Sigmoid colon (tissue), 7 donors: ENCODE results near the gene ITPR2. TPM values are rescaled to one million over a fixed set of nuclear protein-coding genes. Genes with fewer than 3 reads are reported as not detected.

ENCODE experiments used
- DNase-seq: peaks from one replicate; pipeline ENCODE4 v3.0.0-alpha.2; 2019
- H3K27ac ChIP-seq, 4 donors: fragments of 200-600 bp; sonication (generic); one replicate each; pipeline ENCODE4 v1.5.1; 2016 to 2019; ENCODE audit warnings: mild to moderate bottlenecking in 1 of 4
- H3K27me3 ChIP-seq, 3 donors: fragments of 200-600 bp; sonication (generic); one replicate each; pipeline ENCODE4 v1.5.1; 2019; ENCODE audit warnings: mild to moderate bottlenecking in 1 of 3
- H3K36me3 ChIP-seq, 4 donors: fragments of 200-600 bp; sonication (generic); one replicate each; pipeline ENCODE4 v1.5.1; 2016 to 2019
- H3K4me1 ChIP-seq, 4 donors: fragments of 200-600 bp; sonication (generic); one replicate each; pipeline ENCODE4 v1.5.1; 2017 to 2019
- H3K4me3 ChIP-seq, 4 donors: fragments of 200-600 bp; sonication (generic); one replicate each; pipeline ENCODE4 v1.5.1; 2017 to 2019; ENCODE audit warnings: mild to moderate bottlenecking in 2 of 4, moderate library complexity in 1 of 4
- H3K9me3 ChIP-seq, 4 donors: fragments of 200-600 bp in 3 of 4; sonication (generic) in 3 of 4; one replicate each; pipeline versions ENCODE4 v1.5.1 to v1.6.1; 2013 to 2019
- EP300 ChIP-seq, 4 donors: sonication (generic); formaldehyde crosslinking; IDR thresholded peaks; one replicate each; pipeline ENCODE4 v1.6.1; 2017; ENCODE audit warnings: antibody characterized with exemption in 4 of 4
- POLR2A ChIP-seq, 2 donors: fragments of 450-650 bp; IDR thresholded peaks; one replicate each; pipeline ENCODE4 v1.6.1; 2016; ENCODE audit warnings: antibody characterized with exemption in 2 of 2, mild to moderate bottlenecking in 2 of 2, moderate library complexity in 2 of 2
- POLR2AphosphoS5 ChIP-seq, 4 donors: sonication (generic); formaldehyde crosslinking; IDR thresholded peaks; one replicate each; pipeline ENCODE4 v1.6.1; 2017; ENCODE audit warnings: antibody characterized with exemption in 4 of 4
- WGBS, 2 donors: extraction: QIAGEN DNeasy Blood & Tissue Kit; methylation state at CpG; one replicate each; pipeline ENCODE4 v1.1.7; 2013; 5-methylcytosine and 5-hydroxymethylcytosine counted together
- intact Hi-C: fragments of 100-400 bp; cut with DNase I; formaldehyde crosslinking; loops from one replicate; pipeline ENCODE4 v1.15.1; 2023
- polyA plus RNA-seq, 3 donors: library from polyadenylated mRNA; stranded (reverse); fragments of 200-250 nt; gene quantifications; one replicate each; pipeline ENCODE4 v1.2.3, GENCODE V29; 2013
- total RNA-seq, 4 donors: library from RNA; depleted of rRNA; stranded (reverse); fragments of >200 nt; gene quantifications; one replicate each; pipeline ENCODE4 v1.1.0, GENCODE V29; 2016
- TF ChIP-seq, protein P1 (sequence below), 4 experiments: fragments of 450-650 bp in 3 of 4; fragments of 200-600 bp in 1 of 4; IDR thresholded peaks; one replicate each; pipeline ENCODE4 v1.5.1; 2016 to 2019; ENCODE audit warnings: antibody characterized with exemption in 4 of 4, mild to moderate bottlenecking in 3 of 4, moderate library complexity in 2 of 4
- donor health status: healthy with polysubstance abuse.
- donor health status: Bipolar disorder and iron deficiency.
- donor health status: healthy.

Gene ITPR2
- total and polyA plus RNA-seq, 7 donors = 1.4 to 78.1 (median 58.9) TPM

DNA sequence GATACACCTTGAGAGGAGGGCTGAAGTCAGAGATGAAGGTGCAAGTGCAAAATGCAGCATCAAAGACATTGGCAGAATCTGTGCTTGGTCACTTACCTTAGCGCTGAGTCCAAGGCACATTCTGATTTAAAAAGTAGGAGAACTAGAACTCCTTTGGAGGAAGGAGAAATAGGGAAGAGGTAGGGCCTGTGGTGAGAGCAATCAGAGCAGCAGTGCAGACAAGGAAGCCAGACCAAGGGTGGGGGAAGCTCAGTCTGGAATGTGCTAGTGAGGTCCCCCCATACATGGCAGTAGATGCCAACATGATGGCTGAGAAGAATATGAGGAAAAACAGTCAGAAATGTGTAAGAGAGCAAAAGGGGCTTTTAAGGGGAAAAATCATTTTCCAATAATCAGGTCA lies 431.1 kb downstream of the ITPR2 start:
- H3K4me3 ChIP-seq = no peak overlapping the region
- H3K27ac ChIP-seq = no peak overlapping the region
- H3K4me1 ChIP-seq = no peaks in the 10 kb centered on the region
- H3K36me3 ChIP-seq = peaks cover 0 to 38% (median 0%) of the 10 kb centered on the region in 4 donors
- no peak for DNase-seq
- 89 to 94% methylated on average over 1 of the region's 1 CpG for WGBS, 2 donors
- no peaks in the 10 kb centered on the region for H3K27me3 ChIP-seq
- intact Hi-C loops = no loop called here
- TF ChIP-seq POLR2A (IDR thresholded peaks at IDR 0.05) (no peak), EP300 (IDR thresholded peaks at IDR 0.05) (no peak)
- TF ChIP-seq, protein P1, sequence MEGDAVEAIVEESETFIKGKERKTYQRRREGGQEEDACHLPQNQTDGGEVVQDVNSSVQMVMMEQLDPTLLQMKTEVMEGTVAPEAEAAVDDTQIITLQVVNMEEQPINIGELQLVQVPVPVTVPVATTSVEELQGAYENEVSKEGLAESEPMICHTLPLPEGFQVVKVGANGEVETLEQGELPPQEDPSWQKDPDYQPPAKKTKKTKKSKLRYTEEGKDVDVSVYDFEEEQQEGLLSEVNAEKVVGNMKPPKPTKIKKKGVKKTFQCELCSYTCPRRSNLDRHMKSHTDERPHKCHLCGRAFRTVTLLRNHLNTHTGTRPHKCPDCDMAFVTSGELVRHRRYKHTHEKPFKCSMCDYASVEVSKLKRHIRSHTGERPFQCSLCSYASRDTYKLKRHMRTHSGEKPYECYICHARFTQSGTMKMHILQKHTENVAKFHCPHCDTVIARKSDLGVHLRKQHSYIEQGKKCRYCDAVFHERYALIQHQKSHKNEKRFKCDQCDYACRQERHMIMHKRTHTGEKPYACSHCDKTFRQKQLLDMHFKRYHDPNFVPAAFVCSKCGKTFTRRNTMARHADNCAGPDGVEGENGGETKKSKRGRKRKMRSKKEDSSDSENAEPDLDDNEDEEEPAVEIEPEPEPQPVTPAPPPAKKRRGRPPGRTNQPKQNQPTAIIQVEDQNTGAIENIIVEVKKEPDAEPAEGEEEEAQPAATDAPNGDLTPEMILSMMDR (IDR thresholded peaks at IDR 0.05) = no peak
- H3K9me3 ChIP-seq = no peaks in the 10 kb centered on the region

DNA sequence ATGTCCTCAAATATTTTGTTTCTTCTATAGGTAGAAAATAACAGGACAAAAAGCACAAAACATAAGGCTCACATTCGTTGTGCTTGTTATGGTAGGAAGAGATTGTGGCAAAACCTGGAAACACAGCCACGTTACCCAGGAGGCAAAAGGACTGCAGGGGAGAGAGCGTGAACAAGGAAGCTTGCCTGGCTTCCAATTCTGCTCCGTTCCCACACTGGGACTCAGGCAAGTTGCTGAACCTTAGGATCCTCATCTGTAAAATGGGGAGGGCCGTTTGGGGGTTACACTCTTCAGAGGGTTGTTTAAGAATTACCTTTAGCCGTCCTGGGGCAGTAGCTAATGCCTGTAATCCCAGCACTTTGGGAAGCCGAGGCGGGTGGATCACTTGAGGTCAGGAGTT lies 432.4 kb downstream of the ITPR2 start:
- TF ChIP-seq, protein P1 (IDR thresholded peaks at IDR 0.05) = no peak
- TF ChIP-seq POLR2A (IDR thresholded peaks at IDR 0.05) = no peak
- no peak for TF ChIP-seq EP300 (IDR thresholded peaks at IDR 0.05)
- TF ChIP-seq POLR2AphosphoS5 (IDR thresholded peaks at IDR 0.05) = no peak
- no peak for DNase-seq
- Histone ChIP-seq H3K4me3 (no peak overlapping the region), H3K27ac (no peak overlapping the region), H3K4me1 (no peaks in the 10 kb centered on the region), H3K9me3 (no peaks in the 10 kb centered on the region), H3K27me3 (no peaks in the 10 kb centered on the region), H3K36me3 (peaks cover 0 to 50% (median 0%) of the 10 kb centered on the region in 4 donors)
- intact Hi-C loops = no loop called here
- WGBS, 2 donors = 93 to 95% methylated on average over 8 of the region's 8 CpGs

DNA sequence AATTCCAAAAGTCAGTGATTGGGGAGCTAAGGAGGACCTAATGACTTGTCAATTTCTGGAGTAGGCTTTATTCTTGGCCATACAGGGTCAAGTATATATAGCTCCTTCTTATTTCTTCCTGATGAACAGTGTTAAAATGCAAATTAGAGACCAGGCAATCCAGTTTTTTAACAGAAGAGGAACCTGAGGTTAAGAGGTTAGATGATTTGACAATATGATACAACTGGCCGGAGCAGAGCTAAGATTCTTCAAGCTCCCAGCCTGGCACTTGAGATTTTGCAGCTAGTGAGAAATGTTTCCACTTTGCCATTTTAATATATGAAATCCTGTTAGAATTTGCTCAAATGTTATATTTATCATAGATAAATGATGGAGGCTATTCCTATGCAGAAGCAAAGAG lies 433.6 kb downstream of the ITPR2 start:
- TF ChIP-seq EP300 (IDR thresholded peaks at IDR 0.05) (no peak), POLR2AphosphoS5 (IDR thresholded peaks at IDR 0.05) (no peak), POLR2A (IDR thresholded peaks at IDR 0.05) (no peak)
- TF ChIP-seq, protein P1 (IDR thresholded peaks at IDR 0.05) = no peak
- Histone ChIP-seq H3K27me3 (no peaks in the 10 kb centered on the region), H3K9me3 (no peaks in the 10 kb centered on the region), H3K27ac (no peak overlapping the region), H3K4me3 (no peak overlapping the region), H3K4me1 (no peaks in the 10 kb centered on the region), H3K36me3 (peaks cover 0 to 62% (median 0%) of the 10 kb centered on the region in 4 donors)
- intact Hi-C loops = no loop called here
- no peak for DNase-seq
- WGBS, 2 donors = 77 to 94% methylated on average over 1 of the region's 1 CpG

DNA sequence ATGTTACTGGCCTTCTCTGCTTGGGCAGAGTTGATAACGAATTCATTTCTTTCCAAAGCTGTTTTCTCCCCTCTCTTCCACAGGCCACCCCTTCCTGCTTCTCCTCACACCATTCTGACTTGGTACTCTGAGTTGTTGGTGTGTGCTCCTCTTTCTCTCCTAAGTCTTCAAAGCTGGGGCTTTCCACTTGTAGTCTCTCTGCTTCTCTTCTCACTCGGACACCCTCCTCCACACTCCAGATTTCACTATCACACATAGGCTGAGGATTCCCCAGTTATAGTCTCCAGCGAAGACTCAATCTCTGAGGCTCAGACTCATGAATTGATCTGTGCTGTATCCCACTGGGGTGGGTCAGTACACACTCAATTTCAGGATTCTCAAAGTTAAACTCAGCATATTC lies 436.6 kb downstream of the ITPR2 start:
- Histone ChIP-seq H3K36me3 (peaks cover 0 to 54% (median 1%) of the 10 kb centered on the region in 4 donors), H3K4me1 (no peaks in the 10 kb centered on the region), H3K27ac (no peak overlapping the region), H3K4me3 (no peak overlapping the region), H3K27me3 (no peaks in the 10 kb centered on the region), H3K9me3 (no peaks in the 10 kb centered on the region)
- WGBS, 2 donors = 86 to 91% methylated on average over 3 of the region's 3 CpGs
- TF ChIP-seq, protein P1 (IDR thresholded peaks at IDR 0.05) = no peak
- TF ChIP-seq EP300 (IDR thresholded peaks at IDR 0.05) (no peak), POLR2AphosphoS5 (IDR thresholded peaks at IDR 0.05) (no peak), POLR2A (IDR thresholded peaks at IDR 0.05) (no peak)
- intact Hi-C loops = no loop called here
- DNase-seq = no peak

DNA sequence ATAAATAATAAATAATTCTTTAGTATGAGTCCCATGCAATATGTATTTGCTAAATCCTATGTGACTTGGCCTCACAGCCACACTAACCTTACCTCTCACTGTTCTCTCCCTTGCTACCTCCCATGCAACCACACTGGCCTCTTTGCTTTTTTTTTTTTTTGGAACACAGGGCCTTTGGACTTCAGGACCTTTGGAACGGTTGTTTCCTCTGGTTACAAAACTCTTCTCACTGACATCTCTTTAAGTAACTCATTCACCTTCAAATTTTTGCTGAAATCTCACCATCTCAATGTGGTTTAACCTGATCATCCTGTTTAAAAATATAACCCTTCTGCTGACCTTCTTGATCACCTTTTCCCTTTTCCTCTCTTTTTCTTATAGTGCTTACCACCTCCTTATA lies 443.7 kb downstream of the ITPR2 start:
- Histone ChIP-seq H3K36me3 (peaks cover 0 to 24% (median 1%) of the 10 kb centered on the region in 4 donors), H3K4me3 (no peak overlapping the region), H3K27ac (no peak overlapping the region), H3K27me3 (no peaks in the 10 kb centered on the region), H3K9me3 (no peaks in the 10 kb centered on the region), H3K4me1 (no peaks in the 10 kb centered on the region)
- intact Hi-C loops = no loop called here
- WGBS, 2 donors = 51 to 82% methylated on average over 1 of the region's 1 CpG
- DNase-seq = no peak
- TF ChIP-seq POLR2A (IDR thresholded peaks at IDR 0.05) = no peak
- TF ChIP-seq EP300 (IDR thresholded peaks at IDR 0.05) = no peak
- TF ChIP-seq, protein P1 (IDR thresholded peaks at IDR 0.05) = no peak
- TF ChIP-seq POLR2AphosphoS5 (IDR thresholded peaks at IDR 0.05) = no peak
